HG02840 (cell line): ENCODE measurements around the gene RNPEPL1.

Experiments
- ATAC-seq: cut with Tn5 transposase; IDR thresholded peaks from one replicate; pipeline ENCODE4 v1.9.1; 2021; ENCODE audit warnings: mild to moderate bottlenecking, moderate library complexity, moderate number of reproducible peaks; ENCODE audit not compliant: unreplicated experiment, low FRiP score

The RNPEPL1 gene

DNA sequence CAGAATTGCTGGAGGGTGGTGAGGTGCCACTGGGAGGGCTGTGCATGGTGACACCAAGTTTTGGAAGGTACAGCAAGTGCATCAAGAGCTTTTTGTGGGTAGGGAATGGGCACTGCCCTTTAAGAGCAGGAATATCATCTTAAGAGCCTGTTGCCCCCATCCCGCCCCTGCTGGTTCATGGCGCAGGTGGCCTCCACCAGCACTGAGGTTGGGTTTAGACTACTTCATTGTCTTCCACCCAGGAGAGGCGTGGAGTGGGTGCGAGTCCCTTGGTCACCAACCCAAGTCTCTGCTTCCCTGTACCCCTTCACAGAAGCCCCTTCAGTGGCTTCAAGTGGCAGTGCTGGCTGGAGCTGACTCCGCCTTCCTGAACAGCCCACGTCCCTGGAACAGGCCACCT is 7.8 kb downstream of the RNPEPL1 start:
- ATAC-seq, result no peak

- ATAC-seq, result no peak
Measured at GRCh38 chr2:240576436-240577205, 8.3 kb downstream of the RNPEPL1 start.

- ATAC-seq, result no peak
Measured at GRCh38 chr2:240577281-240578109, 9.2 kb downstream of the RNPEPL1 start.

- no peak for ATAC-seq
Measured at GRCh38 chr2:240578110-240578450, 9.8 kb downstream of the RNPEPL1 start.

DNA sequence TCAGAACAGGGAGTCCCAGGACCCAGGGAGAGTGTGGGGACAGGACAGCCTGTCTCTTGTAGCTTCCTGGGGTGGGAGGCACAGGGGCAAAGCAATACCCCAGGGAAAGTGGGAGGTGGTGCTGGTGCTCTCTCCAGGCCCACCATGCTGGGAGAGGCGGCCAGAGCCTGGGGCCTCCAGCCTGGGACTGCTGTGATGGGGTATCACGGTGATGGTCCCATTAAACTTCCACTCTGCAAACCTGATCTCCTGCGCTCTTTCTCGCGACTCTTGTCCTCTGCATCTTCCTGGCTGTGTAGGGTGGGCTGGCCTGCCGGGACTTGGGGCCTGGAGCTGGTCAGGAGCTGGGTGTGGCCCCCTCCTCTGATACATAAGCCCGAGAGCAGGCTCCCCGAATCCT is 10.2 kb downstream of the RNPEPL1 start:
- no peak for ATAC-seq

DNA sequence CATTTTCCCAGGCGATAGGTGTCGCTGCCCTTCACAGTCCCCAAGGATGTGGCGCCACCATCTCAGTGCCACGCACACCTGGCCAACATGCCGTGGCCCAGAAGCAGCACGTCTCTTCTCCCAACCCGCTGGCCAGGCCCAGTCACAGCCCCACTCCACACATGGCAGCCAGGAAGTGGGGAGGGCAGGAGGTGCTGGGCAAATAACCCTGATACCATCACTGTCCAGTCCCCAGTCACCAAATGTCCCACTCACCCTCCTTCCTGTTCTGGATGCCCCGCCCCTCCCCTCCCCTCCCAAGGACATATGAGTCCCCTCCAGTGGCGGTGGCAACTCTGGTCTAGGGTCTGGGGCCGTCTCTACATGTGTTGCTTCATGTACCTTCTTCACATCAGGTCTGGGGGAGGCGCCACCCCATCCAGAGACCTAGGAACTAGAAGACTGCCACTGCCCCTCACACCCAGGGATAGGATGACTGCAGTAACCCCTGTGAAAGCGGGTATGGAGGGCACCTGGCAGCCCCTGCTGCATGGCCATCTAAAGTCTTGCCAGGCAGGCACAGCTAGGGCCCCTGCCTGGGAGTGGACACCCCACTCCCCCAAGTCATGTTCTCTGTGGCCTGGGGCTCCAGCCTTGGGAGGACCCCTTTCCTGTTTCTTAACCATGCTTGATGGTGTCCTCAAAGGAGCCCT is 10.9 kb downstream of the RNPEPL1 start:
- ATAC-seq, result no peak

GRCh38 chr2:240579771-240580614 is 11.7 kb downstream of the RNPEPL1 start:
- ATAC-seq, result no peak

- no peak for ATAC-seq
Measured at GRCh38 chr2:240581811-240582210, 13.5 kb downstream of the RNPEPL1 start.

GRCh38 chr2:240582781-240583180 is 14.5 kb downstream of the RNPEPL1 start:
- no peak for ATAC-seq

GRCh38 chr2:240583774-240584173 is 15.5 kb downstream of the RNPEPL1 start:
- ATAC-seq, result no peak

DNA sequence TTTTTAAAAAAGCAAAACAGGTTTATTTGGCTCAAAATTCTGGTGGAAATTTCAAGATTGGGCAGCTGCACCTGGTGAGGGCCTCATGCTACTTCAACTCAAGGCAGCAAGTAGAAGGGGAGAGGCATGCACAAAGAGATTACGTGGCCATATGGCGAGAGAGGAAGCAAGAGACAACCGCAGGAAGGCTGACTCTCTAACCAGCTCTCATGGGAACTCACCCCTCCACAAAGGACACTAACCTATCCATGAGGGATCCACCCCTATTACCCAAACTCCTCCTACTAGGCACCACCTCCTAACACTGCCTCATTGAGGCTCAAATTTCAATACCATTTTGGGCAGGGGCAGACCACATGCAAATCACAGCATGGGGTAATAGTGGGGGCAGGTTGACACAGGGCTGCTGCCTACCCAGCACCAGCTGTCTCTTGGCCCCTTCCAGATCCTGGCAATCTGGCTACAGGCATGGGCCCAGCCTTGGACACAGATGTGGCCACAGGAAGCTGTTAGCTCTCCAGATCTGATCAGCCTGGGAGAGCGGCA is 16.3 kb downstream of the RNPEPL1 start:
- peak; percentile 42 for ATAC-seq

DNA sequence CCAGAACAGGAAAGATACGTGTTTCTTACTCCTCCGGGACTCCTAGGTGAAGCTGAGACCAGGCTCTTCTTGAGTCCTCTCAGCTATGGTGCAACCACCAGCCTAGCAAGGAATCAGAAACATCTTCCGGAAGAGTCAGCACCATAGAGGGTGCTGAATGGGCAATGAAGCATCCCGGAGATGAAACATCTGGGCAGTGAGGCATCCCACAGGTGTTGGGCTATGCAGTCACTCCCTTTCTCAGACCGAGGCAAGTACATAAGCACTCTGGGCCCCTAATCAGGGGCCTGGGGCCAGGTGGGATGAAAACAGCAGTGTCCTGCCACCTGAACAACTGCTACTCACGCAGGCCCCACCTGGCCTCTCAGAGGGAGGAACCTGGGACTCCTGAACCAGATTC is 16.8 kb downstream of the RNPEPL1 start:
- peak; percentile 18 for ATAC-seq

- no peak for ATAC-seq
Measured at GRCh38 chr2:240585681-240586197, 17.5 kb downstream of the RNPEPL1 start.

GRCh38 chr2:240586198-240586918 is 18.1 kb downstream of the RNPEPL1 start, which contains the start of gene CAPN10:
Gene CAPN10 (plus strand): TSS chr2:240586734. CDS start chr2:240586912, 178 bp downstream.
- peak; percentile 68 for ATAC-seq

DNA sequence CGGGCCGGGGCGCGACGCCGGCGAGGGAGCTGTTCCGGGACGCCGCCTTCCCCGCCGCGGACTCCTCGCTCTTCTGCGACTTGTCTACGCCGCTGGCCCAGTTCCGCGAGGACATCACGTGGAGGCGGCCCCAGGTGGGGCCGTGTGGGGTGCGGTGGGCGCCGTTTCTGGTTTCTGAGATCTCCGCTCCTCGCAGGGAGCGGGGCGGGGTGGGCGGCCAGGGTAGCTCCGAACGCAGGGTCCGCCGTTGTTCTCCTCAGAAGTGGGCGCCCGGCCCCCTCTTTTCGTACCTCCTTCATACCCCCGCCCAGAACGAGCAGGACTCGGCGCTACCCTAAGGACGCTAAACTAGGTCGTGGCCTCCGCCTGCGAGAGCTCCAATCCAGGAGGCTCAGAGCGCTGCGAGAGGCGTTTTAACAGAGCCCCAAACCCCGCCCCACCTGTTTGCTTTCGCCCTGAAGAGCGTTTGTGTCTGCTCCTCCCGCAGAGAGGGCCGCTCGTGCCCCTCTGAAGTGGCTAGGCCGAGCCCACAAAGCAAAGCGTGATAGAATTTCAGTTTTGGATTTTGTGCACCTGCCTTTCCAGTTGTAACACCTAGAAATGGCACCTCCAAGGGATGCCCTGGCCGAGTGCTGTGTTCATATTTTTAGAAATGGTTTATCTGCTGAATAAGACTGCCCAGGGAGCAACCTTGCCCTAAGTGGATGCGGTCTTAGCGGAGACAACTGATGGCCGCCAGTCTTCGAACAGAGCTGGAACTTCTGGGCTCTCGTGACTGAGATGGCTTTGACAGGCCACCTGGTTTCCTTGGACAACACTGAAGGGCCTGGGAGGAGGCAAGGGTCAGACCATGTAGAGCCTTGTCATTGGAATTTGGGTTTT is 18.9 kb downstream of the RNPEPL1 start:
- ATAC-seq, result peak; percentile 2

- no peak for ATAC-seq
Measured at GRCh38 chr2:240588006-240588655, 19.8 kb downstream of the RNPEPL1 start.

DNA sequence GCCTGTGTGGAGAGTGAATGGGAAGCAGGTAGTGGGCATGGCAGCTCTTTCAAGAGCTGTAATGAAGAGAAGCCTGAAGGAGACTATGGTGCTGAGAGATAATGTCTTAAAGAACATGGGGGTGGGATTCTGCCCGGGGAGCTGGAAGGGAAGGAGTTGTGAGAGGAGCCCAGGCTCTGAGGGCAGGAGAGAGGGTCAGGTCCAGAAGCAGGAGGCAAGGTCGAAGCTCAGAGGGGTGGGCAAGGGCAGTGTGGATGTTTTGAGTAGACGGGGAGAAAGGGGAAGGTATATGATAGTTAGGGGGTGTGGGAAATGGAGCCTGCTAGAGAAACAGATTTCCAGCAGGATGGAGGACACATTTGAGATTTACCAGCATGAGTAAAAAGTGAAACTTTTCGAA is 20.4 kb downstream of the RNPEPL1 start:
- no peak for ATAC-seq

DNA sequence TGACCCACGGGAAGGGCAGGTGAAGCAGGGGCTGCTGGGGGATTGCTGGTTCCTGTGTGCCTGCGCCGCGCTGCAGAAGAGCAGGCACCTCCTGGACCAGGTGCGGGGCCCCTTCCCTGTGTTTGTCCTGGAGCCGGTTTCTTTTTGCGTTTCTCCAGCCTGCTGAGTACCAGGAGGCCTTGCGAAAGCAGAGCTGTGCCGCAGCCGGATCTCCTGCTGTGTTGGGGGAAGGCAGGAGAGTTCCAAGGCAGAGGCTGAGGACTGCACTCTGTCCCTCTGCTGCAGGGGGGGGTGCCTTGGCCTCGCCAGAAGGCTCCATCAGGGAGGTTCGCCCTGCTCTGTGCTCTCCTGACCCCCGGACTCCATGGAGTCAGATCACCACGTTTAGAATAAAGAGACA is 21.1 kb downstream of the RNPEPL1 start:
- no peak for ATAC-seq
